ENCODE measurements around the gene TPK1. TPM values are rescaled to one million over a fixed set of nuclear protein-coding genes. Genes with fewer than 3 reads are reported as not detected.
A peak's percentile ranks its signal among the peaks of the same experiment; 100 is the strongest.

TPK1 gene
- total RNA-seq, 1 donor = 6.9 TPM

DNA sequence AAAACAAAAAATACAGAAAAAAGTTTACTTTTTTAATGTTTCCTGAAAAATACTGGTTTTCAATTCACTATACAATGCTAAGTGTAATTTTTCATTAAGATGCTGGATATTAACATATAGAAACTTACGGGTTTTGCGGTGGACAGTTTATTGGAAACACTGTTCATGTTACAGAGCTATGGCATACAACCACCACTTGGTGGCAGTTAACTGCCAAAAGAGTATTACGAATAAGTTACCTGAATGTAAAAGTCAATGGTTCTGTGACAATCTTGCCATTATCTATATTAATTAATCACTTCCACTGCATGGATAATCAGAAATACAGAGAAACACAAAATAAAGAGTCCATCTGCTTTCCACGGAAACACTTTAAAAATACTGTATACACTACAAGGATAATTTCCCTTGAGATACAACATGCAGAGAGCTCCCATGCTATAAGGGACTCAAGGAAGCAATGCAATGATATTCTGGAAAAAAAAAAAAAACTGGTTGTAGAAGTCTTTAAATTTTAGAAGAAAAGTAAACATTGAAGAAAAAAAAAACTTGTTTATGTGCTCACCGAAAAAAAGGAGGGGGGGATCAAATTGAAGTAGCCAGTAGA, 97.0 kb downstream of the TPK1 start:
- Histone ChIP-seq H3K4me1 (ENCODE audit: insufficient read depth, low read length) (no peaks in the 10 kb centered on the region), H3K27me3 (ENCODE audit: insufficient read depth, low read length) (no peaks in the 10 kb centered on the region)
- DNase-seq (ENCODE audit: insufficient read length, low spot score, missing footprints) = peak; percentile 64

GRCh38 chr7:144738146-144738545, 97.7 kb downstream of the TPK1 start:
- Histone ChIP-seq H3K27me3 (ENCODE audit: insufficient read depth, low read length) (no peaks in the 10 kb centered on the region), H3K36me3 (ENCODE audit: insufficient read depth, low read length) (no peaks in the 10 kb centered on the region), H3K4me1 (ENCODE audit: insufficient read depth, low read length) (no peaks in the 10 kb centered on the region), H3K4me2 (ENCODE audit: insufficient read depth, low read length) (no peak overlapping the region), H3K9me3 (ENCODE audit: low read depth, low read length) (no peaks in the 10 kb centered on the region), H3K79me2 (ENCODE audit: insufficient read depth, low read length) (no peaks in the 10 kb centered on the region), H3K27ac (ENCODE audit: low read depth, low read length) (no peak overlapping the region), H2AFZ (ENCODE audit: low read length) (no peak overlapping the region), H3K4me3 (ENCODE audit: insufficient read depth, low read length) (no peak overlapping the region), H4K20me1 (ENCODE audit: insufficient read depth, low read length) (no peaks in the 10 kb centered on the region)
- no peak for DNase-seq (ENCODE audit: insufficient read length, low spot score, missing footprints)
- TF ChIP-seq, protein P1, sequence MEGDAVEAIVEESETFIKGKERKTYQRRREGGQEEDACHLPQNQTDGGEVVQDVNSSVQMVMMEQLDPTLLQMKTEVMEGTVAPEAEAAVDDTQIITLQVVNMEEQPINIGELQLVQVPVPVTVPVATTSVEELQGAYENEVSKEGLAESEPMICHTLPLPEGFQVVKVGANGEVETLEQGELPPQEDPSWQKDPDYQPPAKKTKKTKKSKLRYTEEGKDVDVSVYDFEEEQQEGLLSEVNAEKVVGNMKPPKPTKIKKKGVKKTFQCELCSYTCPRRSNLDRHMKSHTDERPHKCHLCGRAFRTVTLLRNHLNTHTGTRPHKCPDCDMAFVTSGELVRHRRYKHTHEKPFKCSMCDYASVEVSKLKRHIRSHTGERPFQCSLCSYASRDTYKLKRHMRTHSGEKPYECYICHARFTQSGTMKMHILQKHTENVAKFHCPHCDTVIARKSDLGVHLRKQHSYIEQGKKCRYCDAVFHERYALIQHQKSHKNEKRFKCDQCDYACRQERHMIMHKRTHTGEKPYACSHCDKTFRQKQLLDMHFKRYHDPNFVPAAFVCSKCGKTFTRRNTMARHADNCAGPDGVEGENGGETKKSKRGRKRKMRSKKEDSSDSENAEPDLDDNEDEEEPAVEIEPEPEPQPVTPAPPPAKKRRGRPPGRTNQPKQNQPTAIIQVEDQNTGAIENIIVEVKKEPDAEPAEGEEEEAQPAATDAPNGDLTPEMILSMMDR (IDR thresholded peaks at IDR 0.05; ENCODE audit: extremely low read depth, low read depth, low read length) = no peak

More for the DNA sequence above, 97.0 kb downstream of the TPK1 start:
- H4K20me1 ChIP-seq (ENCODE audit: insufficient read depth, low read length) = no peaks in the 10 kb centered on the region
- H3K9me3 ChIP-seq (ENCODE audit: low read depth, low read length) = no peaks in the 10 kb centered on the region
- no peak overlapping the region for H3K27ac ChIP-seq (ENCODE audit: low read depth, low read length)
- no peak overlapping the region for H3K4me2 ChIP-seq (ENCODE audit: insufficient read depth, low read length)
- TF ChIP-seq, protein P1 (IDR thresholded peaks at IDR 0.05; ENCODE audit: extremely low read depth, low read depth, low read length) = peak; percentile 71
- no peak overlapping the region for H2AFZ ChIP-seq (ENCODE audit: low read length)
- no peaks in the 10 kb centered on the region for H3K36me3 ChIP-seq (ENCODE audit: insufficient read depth, low read length)
- no peaks in the 10 kb centered on the region for H3K79me2 ChIP-seq (ENCODE audit: insufficient read depth, low read length)
- H3K4me3 ChIP-seq (ENCODE audit: insufficient read depth, low read length) = no peak overlapping the region

GRCh38 chr7:144736880-144737493, 98.9 kb downstream of the TPK1 start:
- no peak for DNase-seq (ENCODE audit: insufficient read length, low spot score, missing footprints)
- Histone ChIP-seq H4K20me1 (ENCODE audit: insufficient read depth, low read length) (no peaks in the 10 kb centered on the region), H3K4me1 (ENCODE audit: insufficient read depth, low read length) (no peaks in the 10 kb centered on the region), H3K27ac (ENCODE audit: low read depth, low read length) (no peak overlapping the region), H3K27me3 (ENCODE audit: insufficient read depth, low read length) (no peaks in the 10 kb centered on the region), H2AFZ (ENCODE audit: low read length) (no peak overlapping the region), H3K4me2 (ENCODE audit: insufficient read depth, low read length) (no peak overlapping the region), H3K79me2 (ENCODE audit: insufficient read depth, low read length) (no peaks in the 10 kb centered on the region), H3K4me3 (ENCODE audit: insufficient read depth, low read length) (no peak overlapping the region), H3K36me3 (ENCODE audit: insufficient read depth, low read length) (no peaks in the 10 kb centered on the region), H3K9me3 (ENCODE audit: low read depth, low read length) (no peaks in the 10 kb centered on the region)
- TF ChIP-seq, protein P1 (IDR thresholded peaks at IDR 0.05; ENCODE audit: extremely low read depth, low read depth, low read length) = no peak

- no peak overlapping the region for H2AFZ ChIP-seq (ENCODE audit: low read length)
- TF ChIP-seq, protein P1 (IDR thresholded peaks at IDR 0.05; ENCODE audit: extremely low read depth, low read depth, low read length) = no peak
- no peaks in the 10 kb centered on the region for H3K79me2 ChIP-seq (ENCODE audit: insufficient read depth, low read length)
Measured at GRCh38 chr7:144735505-144736276, 100.2 kb downstream of the TPK1 start.

More at GRCh38 chr7:144735505-144736276, 100.2 kb downstream of the TPK1 start:
- Histone ChIP-seq H3K36me3 (ENCODE audit: insufficient read depth, low read length) (no peaks in the 10 kb centered on the region), H4K20me1 (ENCODE audit: insufficient read depth, low read length) (no peaks in the 10 kb centered on the region), H3K4me3 (ENCODE audit: insufficient read depth, low read length) (no peak overlapping the region), H3K4me1 (ENCODE audit: insufficient read depth, low read length) (no peaks in the 10 kb centered on the region), H3K9me3 (ENCODE audit: low read depth, low read length) (no peaks in the 10 kb centered on the region), H3K4me2 (ENCODE audit: insufficient read depth, low read length) (no peak overlapping the region), H3K27ac (ENCODE audit: low read depth, low read length) (no peak overlapping the region), H3K27me3 (ENCODE audit: insufficient read depth, low read length) (no peaks in the 10 kb centered on the region)
- DNase-seq (ENCODE audit: insufficient read length, low spot score, missing footprints) = no peak
